Measurements from ENCODE around the gene TBC1D22A.

The TBC1D22A gene

DNA sequence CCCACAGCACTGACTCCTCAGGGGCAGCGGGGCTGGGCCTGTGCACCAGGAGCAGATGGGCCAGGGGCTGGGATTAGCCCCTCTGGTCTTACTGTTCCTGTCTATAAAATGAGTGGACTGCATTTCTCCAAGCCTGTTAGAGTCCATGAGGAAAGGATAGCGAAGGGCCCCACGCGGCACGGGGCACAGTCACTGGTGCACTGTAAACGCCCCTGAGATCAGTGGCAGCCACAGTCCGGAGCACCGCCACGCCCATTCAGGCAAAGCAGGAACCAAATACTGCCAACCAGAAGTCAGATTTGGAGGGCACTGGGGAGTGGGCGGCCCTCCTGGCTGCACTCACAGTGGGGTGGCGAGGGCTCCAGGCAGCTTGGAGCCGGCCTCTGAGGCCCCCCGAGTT, 387.5 kb downstream of the TBC1D22A start:
- DNase-seq, result no peak

DNA sequence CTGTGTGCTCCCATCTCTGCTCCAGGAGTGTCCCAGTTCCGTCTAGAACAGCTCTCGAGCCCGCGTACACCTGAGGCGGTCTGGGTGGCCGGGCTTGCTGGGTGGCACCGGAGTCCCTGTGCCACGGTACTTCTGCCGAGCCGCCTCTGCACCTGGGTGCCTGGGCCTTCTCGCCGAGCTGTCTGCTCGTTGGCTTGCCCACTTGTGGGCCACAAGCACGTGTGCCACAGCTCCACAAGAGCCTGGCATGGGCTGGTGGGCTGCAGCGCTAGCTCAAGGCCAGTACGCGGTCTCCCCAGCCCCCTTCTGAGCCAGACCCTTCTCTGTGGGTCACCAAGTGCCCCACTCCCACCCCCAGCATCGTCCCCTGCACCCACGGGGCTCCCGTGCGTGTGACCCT, 388.0 kb downstream of the TBC1D22A start:
- DNase-seq, result no peak

DNA sequence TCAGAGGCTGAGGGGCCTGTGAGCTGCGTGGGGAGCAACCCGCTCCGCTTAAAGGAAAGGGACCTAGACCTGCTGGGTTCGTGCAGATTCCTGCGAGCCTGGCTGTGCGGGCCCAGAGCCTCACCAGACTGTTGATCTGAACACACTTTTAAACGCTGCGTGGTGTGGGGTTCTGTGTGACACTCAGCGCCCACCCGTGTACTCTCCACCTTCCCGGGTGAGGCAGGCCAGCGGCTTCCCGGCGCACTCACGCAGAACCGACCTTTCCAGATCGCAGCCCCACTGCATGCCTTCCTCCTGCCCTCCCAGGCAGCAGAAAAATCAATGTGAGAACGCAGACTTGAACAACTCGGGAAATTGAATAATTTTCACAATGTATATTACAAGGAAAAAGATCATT, 388.6 kb downstream of the TBC1D22A start:
- DNase-seq, result no peak

DNA sequence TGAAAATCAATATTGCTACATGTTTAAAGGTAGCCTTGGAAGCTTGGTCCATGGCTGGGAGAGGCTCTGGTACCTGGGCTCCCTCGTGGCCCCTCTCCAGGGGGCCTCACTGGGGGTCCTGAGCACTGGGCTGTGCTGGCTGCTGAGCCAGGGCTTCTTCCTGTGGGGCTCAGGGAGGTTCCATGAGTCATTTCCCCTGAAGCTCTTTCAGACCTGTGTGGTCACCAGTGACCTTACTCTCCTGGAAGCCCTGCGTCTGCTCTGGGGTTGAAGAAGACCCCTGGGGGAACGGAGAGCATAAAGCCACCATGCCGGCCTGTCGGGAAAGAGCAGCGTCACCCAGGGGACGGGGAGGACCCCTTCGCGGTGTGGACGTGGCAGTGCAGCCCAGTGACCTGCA, 389.0 kb downstream of the TBC1D22A start:
- no peak for DNase-seq

DNA sequence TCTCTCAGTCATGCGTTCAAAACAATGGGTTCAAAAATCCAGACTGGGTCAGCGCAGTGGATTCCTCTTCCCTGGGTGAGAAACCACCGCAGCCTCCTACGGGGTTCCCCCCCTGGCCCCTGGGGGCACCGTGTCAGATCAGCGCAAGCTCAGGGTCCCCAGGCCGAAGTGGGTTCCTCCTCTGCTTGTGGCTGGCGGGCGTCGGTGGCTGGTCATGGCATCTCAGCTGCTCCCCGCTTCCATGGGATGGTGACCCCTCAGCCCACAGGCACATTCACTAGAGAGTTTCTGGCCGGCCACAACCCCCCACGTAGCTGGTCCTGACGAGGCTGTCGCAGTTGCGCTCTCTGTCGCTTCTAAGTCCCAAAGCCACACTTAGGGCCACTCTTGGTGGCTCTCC, 389.8 kb downstream of the TBC1D22A start:
- DNase-seq, result no peak

DNA sequence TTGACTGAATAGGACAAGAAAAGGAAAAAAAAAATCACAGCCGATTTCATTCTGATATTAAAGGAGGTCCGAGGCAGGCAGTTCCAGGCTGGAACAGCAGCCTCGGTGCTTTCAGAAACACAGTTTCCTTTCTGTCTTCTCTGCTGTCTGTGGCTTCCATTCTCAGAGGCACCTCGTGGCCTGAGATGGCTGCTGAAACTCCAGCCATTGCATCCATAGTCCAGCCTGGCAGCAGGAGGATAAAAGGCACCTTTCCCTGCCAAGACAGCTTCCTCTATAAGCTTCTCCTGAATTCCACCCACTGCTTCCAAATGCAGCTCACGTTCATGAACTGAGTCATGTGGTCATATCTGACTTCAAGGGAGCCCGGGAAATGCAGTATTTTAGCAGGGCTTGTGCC, 390.5 kb downstream of the TBC1D22A start:
- no peak for DNase-seq

DNA sequence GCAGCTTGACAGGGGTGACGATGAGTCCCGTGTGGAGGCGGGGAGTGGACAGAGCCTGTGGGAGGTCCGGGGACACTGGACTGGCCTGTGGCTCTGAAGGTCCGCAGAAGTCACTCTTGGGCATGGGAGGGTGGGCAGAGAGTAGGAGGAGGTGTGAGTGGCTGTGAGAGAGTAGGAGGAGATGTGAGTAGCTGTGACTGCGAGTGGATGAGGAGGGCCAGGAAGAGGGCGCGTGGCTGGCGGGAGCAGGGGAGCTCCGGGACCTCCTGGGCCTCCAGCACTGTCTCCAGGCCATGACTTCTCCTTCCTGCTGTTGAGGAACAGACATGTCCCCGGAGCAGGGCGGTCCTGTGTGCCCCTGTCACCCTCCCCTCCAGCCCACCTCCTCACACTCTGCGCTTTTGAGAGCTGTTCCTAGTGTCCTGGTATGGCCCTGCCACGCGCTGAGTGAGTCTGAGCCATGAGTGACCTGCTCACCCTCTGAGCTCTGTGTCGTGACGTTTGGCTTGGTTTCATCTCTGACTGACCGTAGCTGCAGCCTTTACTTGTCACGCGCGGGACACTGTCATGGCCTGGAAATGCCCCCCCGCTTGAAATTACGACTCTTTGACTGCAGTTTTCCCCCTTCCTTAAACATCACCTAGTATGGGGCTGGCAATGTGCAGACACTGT, 391.5 kb downstream of the TBC1D22A start:
- no peak for DNase-seq

DNA sequence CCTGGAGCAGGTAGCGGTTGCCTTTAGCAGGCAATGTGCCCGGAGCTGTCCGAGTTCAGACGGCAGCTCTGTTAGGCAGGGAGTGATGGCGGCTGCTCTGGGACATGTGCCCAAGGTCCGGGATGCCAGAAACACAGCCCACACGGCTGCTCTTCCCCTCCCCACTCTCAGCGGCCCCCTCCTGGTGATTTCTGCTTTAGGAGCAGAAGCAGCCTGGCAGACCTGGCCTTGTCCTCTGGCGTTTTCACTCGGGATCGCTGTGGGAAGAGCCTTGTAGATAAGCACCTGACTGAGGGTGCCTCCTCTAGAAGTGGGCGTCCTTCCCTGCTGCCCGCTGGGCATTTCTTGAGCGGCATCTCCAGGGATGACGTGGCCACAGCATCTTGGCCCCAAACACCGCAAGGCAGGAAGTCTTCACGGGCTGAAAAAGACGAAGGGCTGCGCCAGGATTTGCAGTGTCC, 392.2 kb downstream of the TBC1D22A start:
- DNase-seq, result no peak

DNA sequence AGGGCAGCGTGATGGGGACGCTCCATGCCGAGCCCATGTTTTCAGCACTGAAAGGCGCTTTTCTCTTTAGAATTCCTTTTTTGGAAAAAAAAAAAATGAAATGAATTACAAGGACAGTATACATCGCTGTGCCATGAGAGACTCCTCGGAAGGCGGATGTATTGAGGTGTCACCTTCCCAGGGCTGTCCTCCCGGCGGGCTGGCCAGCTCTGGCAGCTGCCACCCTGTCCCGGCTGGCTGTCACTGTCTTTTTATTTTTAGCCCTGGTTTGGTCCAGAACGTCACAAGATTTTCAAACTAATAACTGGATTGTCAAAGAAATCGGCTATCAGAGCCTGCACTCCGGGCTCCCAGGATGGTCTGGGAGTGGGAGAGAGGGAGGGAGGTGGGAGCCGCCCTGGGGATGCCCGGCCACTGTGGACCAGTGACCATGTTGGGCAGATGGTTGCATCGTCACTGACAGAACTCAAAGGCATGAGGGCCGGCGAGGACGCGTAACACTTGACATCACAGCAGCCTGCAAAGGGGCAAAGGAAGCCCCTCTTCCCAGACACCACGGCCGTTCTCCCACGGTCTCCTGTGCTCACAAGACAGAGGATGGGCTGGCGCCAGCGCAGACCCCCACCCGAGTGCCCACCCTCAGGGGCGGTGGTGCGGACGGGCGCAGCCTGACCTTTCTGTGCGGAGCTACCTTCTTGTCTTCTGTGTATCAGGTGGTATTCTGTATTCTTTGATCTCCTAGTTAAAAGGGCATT, 392.9 kb downstream of the TBC1D22A start:
- DNase-seq, result no peak

DNA sequence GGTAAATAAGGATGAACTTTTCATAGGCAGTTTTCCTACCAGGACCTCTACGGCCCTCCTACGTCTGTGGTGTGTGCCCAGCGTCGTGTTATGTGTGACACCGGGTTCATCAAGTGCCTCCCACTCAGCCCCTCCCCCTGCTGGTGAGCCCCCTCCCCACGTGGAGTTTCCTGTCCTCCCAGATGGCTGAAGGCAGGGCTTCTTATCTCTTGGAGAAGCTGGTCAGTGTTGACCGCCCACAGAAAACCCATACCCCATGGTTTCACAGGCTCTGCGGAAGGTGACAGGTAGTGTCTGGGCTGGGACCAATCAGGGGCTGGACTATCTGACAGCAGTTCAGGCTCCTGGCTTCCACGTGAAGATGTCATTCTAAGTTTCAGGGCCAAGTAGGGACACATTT, 393.5 kb downstream of the TBC1D22A start:
- DNase-seq, result no peak

DNA sequence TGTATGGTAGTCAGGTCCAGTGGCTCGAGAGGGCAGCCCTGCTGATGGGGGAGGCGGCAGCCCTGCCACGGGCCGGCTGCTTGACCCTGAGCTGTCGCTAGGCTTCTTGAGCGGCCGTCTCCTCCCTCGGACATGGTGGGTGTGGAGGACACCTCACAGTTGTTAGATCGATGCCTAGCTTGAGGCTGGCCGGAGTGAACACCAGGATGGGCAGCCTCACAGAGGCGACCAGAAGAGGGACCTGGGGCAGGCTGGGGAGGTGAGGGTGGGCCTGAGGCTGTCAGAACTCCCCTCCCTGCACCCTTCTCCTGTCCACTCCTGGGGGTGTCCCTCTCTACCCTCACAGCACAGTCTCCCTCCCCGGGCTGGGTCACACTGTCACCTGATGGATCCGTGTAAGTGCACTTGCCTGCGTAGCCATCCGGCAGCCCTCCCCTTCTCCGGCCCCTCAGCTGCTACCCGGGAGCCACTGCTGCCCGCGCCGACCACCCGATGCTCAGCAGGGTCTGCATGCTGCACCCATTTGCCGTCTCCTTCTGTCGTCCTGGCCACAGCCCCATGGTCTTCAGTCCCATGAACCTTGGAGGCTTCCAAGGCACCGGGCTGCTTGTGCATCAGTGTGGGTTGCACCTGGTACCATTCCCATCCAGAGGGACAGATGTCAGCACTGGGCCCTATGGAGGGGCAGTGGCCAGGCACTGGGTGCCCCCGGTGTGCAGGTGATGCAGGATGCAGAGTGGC, 394.1 kb downstream of the TBC1D22A start:
- DNase-seq, result no peak

DNA sequence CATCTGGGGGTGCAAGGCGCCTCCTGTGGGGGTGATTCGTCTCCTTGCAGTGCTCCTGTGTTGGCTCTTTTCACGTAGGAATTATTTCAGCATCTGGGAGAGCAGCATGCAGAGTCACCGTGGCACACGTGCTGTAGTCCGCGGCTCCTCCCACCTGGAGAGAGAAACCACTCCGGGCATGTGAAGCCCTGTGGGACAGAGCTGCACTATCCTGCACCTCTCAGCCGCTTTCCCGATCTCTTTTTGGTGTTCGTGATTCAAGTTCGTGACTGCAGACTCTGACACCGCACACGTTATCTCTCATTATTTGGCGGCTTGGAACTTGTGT, 394.6 kb downstream of the TBC1D22A start:
- no peak for DNase-seq

DNA sequence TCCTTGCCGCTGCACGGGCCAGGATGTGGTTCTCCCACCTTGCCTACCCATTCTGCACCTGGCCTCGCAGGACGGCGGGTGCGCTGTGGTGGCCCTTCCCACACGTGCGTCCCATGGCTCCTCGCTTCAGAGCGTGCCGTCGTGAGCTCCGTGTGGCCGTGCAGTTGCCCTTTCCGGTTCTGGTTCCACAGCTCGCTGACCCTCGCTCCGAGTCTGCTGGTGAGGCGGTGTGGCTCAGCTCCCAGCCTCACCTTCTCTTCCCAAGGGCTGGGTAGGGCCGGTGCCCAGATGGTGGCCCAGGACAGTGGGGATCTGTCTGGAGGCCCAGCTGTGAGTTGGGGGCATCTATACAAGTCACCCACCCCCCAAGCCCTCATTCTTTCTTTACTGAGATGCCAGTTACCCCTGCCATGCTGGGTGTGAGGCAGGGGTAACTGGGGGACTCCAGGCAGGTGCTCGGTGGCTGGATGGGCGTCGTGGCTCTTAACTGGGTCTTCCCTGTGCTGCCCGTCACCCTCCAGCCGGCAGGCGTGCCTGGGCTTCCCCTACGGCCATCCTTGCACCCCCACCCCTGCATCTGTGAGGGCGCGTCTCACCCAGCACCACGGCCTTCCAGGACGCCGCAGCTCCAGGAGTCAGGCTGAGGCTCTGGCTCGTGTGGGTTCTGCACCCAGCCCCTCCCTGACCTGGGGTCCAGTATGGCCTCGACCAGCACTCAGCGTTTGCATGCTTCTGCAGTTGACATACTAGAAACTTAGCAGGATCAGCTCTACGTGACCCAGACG, 395.2 kb downstream of the TBC1D22A start:
- no peak for DNase-seq

DNA sequence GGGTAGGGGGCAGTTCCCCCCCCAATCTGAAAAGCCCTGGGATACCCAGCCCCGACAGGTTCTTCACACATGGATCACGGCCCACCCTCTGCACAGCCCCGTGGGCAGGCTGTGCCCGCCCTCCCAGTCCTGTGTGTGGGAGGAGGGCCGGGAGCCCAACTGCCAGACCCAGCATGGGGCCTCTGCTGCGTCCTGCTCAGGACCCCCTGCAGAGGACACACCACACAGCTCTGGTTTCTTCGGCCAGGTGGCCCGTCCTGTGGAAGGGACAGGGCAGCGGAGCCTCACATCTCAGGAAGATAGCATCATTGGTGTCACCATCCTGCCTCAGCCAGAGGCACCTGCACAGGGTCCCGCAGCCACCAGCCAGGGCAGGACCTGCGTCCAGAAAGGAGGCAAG, 396.0 kb downstream of the TBC1D22A start:
- DNase-seq, result no peak

DNA sequence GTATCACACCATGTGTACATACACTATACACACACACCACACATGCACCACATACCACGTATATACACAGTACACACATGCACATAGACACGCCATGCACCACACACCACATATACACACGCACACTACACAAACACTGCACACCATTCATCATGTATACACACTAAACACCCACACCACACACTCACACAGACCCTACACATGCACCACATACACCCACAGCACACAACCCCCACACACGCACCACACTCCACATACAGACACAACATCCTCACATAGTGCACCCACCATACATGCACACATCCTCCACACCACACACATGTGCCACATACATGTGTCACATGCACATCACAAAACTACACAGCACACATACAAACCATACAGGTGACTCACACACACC, 397.1 kb downstream of the TBC1D22A start:
- DNase-seq, result no peak

DNA sequence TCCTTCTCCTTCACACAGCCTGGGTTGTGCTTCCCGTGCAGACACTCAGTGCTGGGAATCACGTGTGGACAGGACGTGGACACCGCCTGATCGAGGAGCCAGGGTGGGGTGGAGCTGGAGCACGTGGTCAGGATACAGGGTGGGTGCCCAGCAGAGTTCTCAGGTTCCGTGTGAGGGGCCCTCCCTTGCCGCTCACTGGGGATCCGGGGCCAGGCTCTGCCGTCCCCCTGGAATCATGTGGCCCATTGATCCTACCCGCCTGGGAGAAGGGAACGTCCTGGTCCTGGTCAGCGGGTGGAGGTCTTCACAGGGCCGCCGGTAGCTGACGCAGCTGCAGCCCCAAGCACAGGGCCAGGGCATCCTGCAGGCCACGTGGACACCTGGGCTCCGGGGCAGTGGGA, 397.7 kb downstream of the TBC1D22A start:
- DNase-seq, result no peak

DNA sequence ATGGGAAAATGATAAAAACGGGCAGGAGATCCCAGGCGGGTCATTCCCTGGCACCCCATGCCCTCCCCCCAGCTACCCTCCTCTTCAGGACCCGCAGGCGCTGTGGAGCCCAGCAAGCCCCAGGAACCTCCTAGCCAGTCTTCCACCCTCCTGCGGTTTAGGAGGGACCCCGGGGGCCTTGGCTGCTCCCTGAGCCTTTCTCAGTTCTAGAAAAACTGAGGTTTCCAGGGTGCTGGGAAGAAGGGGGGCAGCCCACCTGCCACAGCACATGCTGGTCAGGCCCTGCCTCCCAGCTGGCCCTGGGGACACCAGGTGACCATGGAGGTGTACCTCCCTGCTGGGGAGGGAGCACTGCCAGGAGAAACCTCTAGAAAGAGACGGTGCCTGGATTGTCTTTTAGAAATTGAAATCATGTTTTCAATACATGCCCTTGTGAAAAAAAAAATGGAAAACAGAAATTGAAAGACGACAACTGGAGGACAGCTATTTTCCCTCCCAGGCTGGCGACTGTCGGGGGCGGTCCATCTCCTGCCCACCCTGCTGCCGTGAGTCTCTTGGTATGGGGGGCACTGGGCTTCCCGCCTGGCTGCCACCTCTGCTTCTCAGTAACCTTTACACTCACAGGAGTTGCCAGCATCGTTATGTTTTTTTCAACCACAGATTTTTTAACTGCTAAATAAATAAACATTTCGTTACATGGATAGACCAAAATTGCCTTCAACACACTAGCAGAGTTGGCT, 398.5 kb downstream of the TBC1D22A start:
- DNase-seq, result no peak

DNA sequence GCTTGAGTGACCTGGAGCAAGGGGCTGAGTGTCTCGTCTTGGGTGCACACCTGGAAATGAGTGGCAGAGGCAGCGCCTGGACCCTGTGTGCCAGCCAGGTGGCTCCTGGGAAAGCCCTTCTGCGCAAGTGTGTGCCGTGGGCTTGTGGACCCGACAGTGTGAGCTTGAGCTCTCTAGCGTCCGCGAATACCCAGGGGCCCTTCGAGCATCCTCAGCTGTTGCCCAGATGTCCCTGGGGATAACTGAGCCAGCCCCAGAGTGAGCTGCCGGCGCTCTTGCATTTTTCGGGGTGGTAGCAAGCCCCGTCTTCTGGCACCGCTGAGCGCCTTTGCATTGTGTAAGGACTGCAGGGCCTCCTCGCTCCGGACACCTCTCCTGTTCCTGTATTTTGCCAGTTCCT, 399.2 kb downstream of the TBC1D22A start:
- DNase-seq, result no peak

DNA sequence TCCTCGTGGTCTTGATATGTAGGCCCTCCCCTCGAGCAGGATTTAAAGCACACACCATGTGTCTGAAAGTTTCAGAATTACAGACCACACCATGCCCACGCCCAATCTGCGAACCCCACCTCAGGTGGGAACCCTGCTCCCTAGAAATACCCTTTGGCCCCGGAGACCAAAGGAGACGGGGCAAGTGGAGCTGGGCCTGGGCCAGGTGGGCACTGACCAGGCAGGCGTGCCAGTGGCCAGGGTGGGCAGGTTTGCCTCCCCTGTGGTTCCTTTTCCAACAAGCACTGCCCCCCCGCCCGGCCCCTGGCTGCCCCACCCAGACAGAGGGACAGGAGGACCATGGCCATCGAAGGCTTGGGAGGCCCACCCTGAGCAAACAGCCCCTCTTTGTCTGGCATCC, 400.4 kb downstream of the TBC1D22A start:
- no peak for DNase-seq

DNA sequence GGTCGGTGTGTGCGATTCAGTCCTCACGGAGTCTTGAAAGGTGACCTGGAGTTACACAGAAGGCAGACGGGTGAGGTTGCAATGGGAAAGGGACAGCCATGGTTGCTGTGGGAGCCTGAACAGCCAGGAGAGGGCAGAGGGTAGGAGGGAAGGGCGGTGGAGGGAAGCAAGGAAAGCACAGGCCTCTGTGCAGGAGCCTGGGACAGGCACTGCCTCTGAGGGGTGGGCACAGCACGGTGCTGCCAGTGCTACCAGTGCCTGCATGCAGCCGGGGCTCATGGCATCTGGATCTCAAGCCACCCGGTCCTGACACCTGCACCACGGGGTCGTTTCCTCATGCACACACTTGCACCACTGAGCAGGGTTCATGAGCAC, 401.0 kb downstream of the TBC1D22A start:
- DNase-seq, result no peak

DNA sequence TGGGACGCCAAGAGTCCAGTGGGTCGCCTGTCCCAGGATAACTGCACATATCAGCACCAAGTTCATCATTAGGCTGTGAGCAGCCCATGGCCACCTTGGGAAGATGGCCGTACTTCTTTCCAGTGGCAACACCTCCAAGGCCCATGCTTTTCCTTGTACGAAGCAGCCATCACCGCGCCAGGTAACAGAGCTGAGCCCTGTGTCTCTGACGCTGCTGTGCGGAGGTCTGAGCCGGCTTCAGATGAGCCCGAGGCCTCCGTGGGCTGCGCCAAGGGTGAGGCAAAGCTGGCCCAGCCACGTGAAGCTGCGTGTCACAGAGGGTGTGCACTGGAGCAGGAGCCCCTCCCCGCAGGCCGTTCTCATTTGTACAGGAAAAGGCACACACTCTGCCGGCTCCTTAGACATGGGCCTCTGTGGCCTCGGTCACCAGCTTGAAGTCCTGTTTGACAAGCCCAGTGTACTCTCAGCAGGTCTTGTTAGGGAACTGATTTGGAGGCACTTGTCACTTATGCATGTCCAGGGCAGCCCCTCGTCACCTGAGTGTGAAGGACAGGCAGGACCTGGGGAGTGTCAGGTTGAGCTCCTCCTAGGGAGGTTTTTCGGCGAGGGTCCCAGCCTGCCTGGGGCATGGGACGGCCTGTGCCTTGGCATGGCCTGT, 401.5 kb downstream of the TBC1D22A start:
- DNase-seq, result no peak
